SK-N-SH treated with all-trans-retinoic acid at 6 μM for 48 hours (cell line): Measurements from ENCODE around the gene LAPTM5.

ENCODE experiments used
- ATAC-seq: fragments of 200-7000 bp; cut with Tn5 transposase; 3 replicates; pipeline ENCODE4 v1.9.1; 2020; ENCODE audit warnings: mild to moderate bottlenecking, moderate library complexity
- ARNTL ChIP-seq: fragments of 450-650 bp; formaldehyde crosslinking; IDR thresholded peaks from 2 replicates; pipeline ENCODE4 v1.5.0; 2020; ENCODE audit warnings: low read depth, mild to moderate bottlenecking, moderate library complexity, borderline replicate concordance
- BACH2 ChIP-seq: fragments of 250-450 bp; sonication (Bioruptor Pico); IDR thresholded peaks from 2 replicates; pipeline ENCODE4 v1.9.0; 2021; ENCODE audit warnings: mild to moderate bottlenecking, borderline replicate concordance
- CSDC2 ChIP-seq: fragments of 250-450 bp; sonication (Bioruptor Pico); IDR thresholded peaks from 2 replicates; pipeline ENCODE4 v1.5.0; 2020; ENCODE audit warnings: mild to moderate bottlenecking, moderate library complexity
- CSRNP3 ChIP-seq: fragments of 250-450 bp; sonication (Bioruptor Pico); IDR thresholded peaks from 2 replicates; pipeline ENCODE4 v1.5.1; 2021; ENCODE audit warnings: mild to moderate bottlenecking, moderate library complexity
- ESRRG ChIP-seq: fragments of 250-450 bp; sonication (Bioruptor Pico); IDR thresholded peaks from 2 replicates; pipeline ENCODE4 v1.6.1; 2021; ENCODE audit warnings: mild to moderate bottlenecking
- GLIS3 ChIP-seq: fragments of 250-450 bp; sonication (Bioruptor Pico); IDR thresholded peaks from 2 replicates; pipeline ENCODE4 v1.5.0; 2020; ENCODE audit warnings: mild to moderate bottlenecking, moderate library complexity
- ISL1 ChIP-seq: fragments of 250-450 bp; sonication (Bioruptor Pico); IDR thresholded peaks from 2 replicates; pipeline ENCODE4 v2.1.2; 2022; ENCODE audit warnings: mild to moderate bottlenecking, moderate library complexity
- OSR1 ChIP-seq: fragments of 250-450 bp; sonication (Bioruptor Pico); IDR thresholded peaks from 2 replicates; pipeline ENCODE4 v1.8.0; 2022; ENCODE audit warnings: moderate library complexity, mild to moderate bottlenecking, inconsistent platforms
- PPARA ChIP-seq: fragments of 250-450 bp; sonication (Bioruptor Pico); IDR thresholded peaks from 2 replicates; pipeline ENCODE4 v1.5.0; 2020; ENCODE audit warnings: mild to moderate bottlenecking, borderline replicate concordance
- RARB ChIP-seq: fragments of 250-450 bp; sonication (Bioruptor Pico); IDR thresholded peaks from 2 replicates; pipeline ENCODE4 v1.8.0; 2021; ENCODE audit warnings: mild to moderate bottlenecking, moderate library complexity
- TCF4 ChIP-seq: fragments of 250-450 bp; sonication (Bioruptor Pico); IDR thresholded peaks from 2 replicates; pipeline ENCODE4 v1.8.0; 2021; ENCODE audit warnings: mild to moderate bottlenecking, moderate library complexity, borderline replicate concordance
- TOX ChIP-seq: fragments of 250-450 bp; sonication (Bioruptor Pico); IDR thresholded peaks from 2 replicates; pipeline ENCODE4 v1.8.0; 2021; ENCODE audit warnings: mild to moderate bottlenecking, moderate library complexity, borderline replicate concordance
- ZC3H10 ChIP-seq: fragments of 250-450 bp; sonication (Bioruptor Pico); IDR thresholded peaks from 2 replicates; pipeline ENCODE4 v1.5.1; 2021; ENCODE audit warnings: mild to moderate bottlenecking, moderate library complexity
- ZFP3 ChIP-seq: fragments of 250-450 bp; sonication (Bioruptor Pico); IDR thresholded peaks from 2 replicates; pipeline ENCODE4 v1.5.0; 2020; ENCODE audit warnings: mild to moderate bottlenecking, moderate library complexity
- ZFP30 ChIP-seq: fragments of 450-650 bp; formaldehyde crosslinking; IDR thresholded peaks from 2 replicates; pipeline ENCODE4 v1.5.0; 2022; ENCODE audit warnings: mild to moderate bottlenecking, moderate library complexity
- ZNF565 ChIP-seq: fragments of 450-650 bp; formaldehyde crosslinking; conservative IDR thresholded peaks from 2 replicates; pipeline ENCODE4 v1.5.0; 2020; ENCODE audit warnings: low read depth, mild to moderate bottlenecking, moderate library complexity
- ZNF70 ChIP-seq: fragments of 450-650 bp; formaldehyde crosslinking; IDR thresholded peaks from 2 replicates; pipeline ENCODE4 v1.5.0; 2020; ENCODE audit warnings: mild to moderate bottlenecking, moderate library complexity
- ZNF8 ChIP-seq: fragments of 450-650 bp; formaldehyde crosslinking; IDR thresholded peaks from 2 replicates; pipeline ENCODE4 v1.5.0; 2020; ENCODE audit warnings: mild to moderate bottlenecking, moderate library complexity
- TF ChIP-seq, protein P1 (sequence below): fragments of 250-450 bp; sonication (Bioruptor Pico); IDR thresholded peaks from 2 replicates; pipeline ENCODE4 v1.8.0; 2020; ENCODE audit warnings: mild to moderate bottlenecking, moderate library complexity, borderline replicate concordance
- TF ChIP-seq, protein P2 (sequence below): fragments of 250-450 bp; sonication (Bioruptor Pico); IDR thresholded peaks from 2 replicates; pipeline ENCODE4 v1.8.0; 2021; ENCODE audit warnings: low read depth, mild to moderate bottlenecking, moderate library complexity, borderline replicate concordance
- TF ChIP-seq, protein P3 (sequence below): fragments of 250-450 bp; sonication (Bioruptor Pico); IDR thresholded peaks from 2 replicates; pipeline ENCODE4 v1.5.0; 2020; ENCODE audit warnings: mild to moderate bottlenecking, moderate library complexity

Gene LAPTM5

GRCh38 chr1:30745834-30746208 lies 11.8 kb downstream of the LAPTM5 start:
- TF ChIP-seq ZNF70 (CRISPR knock-in tag) (no peak), ESRRG (no peak), TOX (CRISPR knock-in tag) (no peak), ZFP3 (CRISPR knock-in tag) (no peak), PPARA (no peak), ZC3H10 (CRISPR knock-in tag) (no peak), CSDC2 (CRISPR knock-in tag) (no peak), ZNF565 (CRISPR knock-in tag) (no peak), ARNTL (CRISPR knock-in tag) (no peak), ISL1 (CRISPR knock-in tag) (no peak), BACH2 (CRISPR knock-in tag) (no peak), GLIS3 (CRISPR knock-in tag) (no peak), ZFP30 (no peak), ZNF8 (CRISPR knock-in tag) (no peak), OSR1 (CRISPR knock-in tag) (no peak), CSRNP3 (CRISPR knock-in tag) (no peak), RARB (CRISPR knock-in tag) (no peak)
- TF ChIP-seq, protein P1, sequence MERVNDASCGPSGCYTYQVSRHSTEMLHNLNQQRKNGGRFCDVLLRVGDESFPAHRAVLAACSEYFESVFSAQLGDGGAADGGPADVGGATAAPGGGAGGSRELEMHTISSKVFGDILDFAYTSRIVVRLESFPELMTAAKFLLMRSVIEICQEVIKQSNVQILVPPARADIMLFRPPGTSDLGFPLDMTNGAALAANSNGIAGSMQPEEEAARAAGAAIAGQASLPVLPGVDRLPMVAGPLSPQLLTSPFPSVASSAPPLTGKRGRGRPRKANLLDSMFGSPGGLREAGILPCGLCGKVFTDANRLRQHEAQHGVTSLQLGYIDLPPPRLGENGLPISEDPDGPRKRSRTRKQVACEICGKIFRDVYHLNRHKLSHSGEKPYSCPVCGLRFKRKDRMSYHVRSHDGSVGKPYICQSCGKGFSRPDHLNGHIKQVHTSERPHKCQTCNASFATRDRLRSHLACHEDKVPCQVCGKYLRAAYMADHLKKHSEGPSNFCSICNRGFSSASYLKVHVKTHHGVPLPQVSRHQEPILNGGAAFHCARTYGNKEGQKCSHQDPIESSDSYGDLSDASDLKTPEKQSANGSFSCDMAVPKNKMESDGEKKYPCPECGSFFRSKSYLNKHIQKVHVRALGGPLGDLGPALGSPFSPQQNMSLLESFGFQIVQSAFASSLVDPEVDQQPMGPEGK (CRISPR knock-in tag), result no peak
- TF ChIP-seq, protein P2, sequence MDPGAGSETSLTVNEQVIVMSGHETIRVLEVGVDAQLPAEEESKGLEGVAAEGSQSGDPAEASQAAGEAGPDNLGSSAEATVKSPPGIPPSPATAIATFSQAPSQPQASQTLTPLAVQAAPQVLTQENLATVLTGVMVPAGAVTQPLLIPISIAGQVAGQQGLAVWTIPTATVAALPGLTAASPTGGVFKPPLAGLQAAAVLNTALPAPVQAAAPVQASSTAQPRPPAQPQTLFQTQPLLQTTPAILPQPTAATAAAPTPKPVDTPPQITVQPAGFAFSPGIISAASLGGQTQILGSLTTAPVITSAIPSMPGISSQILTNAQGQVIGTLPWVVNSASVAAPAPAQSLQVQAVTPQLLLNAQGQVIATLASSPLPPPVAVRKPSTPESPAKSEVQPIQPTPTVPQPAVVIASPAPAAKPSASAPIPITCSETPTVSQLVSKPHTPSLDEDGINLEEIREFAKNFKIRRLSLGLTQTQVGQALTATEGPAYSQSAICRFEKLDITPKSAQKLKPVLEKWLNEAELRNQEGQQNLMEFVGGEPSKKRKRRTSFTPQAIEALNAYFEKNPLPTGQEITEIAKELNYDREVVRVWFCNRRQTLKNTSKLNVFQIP (CRISPR knock-in tag), result no peak
- TF ChIP-seq, protein P3, sequence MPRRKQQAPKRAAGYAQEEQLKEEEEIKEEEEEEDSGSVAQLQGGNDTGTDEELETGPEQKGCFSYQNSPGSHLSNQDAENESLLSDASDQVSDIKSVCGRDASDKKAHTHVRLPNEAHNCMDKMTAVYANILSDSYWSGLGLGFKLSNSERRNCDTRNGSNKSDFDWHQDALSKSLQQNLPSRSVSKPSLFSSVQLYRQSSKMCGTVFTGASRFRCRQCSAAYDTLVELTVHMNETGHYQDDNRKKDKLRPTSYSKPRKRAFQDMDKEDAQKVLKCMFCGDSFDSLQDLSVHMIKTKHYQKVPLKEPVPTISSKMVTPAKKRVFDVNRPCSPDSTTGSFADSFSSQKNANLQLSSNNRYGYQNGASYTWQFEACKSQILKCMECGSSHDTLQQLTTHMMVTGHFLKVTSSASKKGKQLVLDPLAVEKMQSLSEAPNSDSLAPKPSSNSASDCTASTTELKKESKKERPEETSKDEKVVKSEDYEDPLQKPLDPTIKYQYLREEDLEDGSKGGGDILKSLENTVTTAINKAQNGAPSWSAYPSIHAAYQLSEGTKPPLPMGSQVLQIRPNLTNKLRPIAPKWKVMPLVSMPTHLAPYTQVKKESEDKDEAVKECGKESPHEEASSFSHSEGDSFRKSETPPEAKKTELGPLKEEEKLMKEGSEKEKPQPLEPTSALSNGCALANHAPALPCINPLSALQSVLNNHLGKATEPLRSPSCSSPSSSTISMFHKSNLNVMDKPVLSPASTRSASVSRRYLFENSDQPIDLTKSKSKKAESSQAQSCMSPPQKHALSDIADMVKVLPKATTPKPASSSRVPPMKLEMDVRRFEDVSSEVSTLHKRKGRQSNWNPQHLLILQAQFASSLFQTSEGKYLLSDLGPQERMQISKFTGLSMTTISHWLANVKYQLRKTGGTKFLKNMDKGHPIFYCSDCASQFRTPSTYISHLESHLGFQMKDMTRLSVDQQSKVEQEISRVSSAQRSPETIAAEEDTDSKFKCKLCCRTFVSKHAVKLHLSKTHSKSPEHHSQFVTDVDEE (CRISPR knock-in tag), result no peak
- ATAC-seq, result no peak

DNA sequence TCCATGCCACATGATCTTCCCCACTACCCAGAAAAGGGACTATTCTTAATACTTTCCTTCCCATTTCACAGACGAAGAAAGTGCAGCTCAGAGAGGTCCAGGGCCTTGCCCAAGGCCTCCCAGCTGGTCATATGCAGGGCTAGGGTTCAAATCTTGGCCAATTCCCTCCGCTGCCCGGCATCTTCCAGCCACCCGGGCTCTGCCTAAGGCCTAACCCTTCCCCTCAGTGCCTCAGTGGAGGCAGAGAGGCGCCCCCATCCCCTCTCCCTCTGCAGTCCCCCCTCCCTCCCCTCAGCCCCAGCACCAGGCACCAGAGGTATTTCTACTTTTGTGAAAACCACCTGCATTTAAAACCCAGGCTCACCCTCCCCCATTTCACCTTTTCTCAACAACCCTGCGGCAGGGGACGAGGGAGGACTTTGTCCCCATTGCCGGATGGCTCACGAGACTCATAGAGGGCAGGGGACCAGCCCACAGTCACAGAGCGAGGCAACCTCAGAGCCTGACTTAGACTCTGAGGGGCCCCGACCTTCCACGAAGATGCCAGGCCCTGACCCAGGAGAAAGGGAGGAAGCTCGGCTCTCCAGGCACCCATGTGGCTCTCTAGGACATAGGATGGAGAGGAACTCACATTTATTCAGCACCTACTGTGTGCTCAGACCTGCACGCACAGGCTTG lies 12.3 kb downstream of the LAPTM5 start:
- TF ChIP-seq ZC3H10 (CRISPR knock-in tag) (no peak), OSR1 (CRISPR knock-in tag) (no peak), ISL1 (CRISPR knock-in tag) (no peak), ARNTL (CRISPR knock-in tag) (no peak), PPARA (no peak), ZFP3 (CRISPR knock-in tag) (no peak), GLIS3 (CRISPR knock-in tag) (no peak), ESRRG (no peak), ZFP30 (no peak), RARB (CRISPR knock-in tag) (no peak), TCF4 (CRISPR knock-in tag) (no peak), ZNF8 (CRISPR knock-in tag) (no peak), ZNF70 (CRISPR knock-in tag) (no peak), CSRNP3 (CRISPR knock-in tag) (no peak)
- TF ChIP-seq, protein P2 (CRISPR knock-in tag), result no peak
- TF ChIP-seq, protein P3 (CRISPR knock-in tag), result no peak
- TF ChIP-seq, all 23 proteins: peak for 0
- ATAC-seq, result no peak
